RWPE2 (cell line): Measurements from ENCODE around the gene RPS6KA4.

ENCODE experiments used
- ATAC-seq: fragments of 200-7000 bp; cut with Tn5 transposase; 3 replicates; pipeline ENCODE4 v1.9.1; 2021; ENCODE audit warnings: low read depth
- DNase-seq: peaks from one replicate; pipeline ENCODE4 v3.0.0-alpha.2; 2020; ENCODE audit warnings: low spot score
- H3K27ac ChIP-seq: fragments of 450-650 bp; 2 replicates; pipeline ENCODE4 v1.5.1; 2017; ENCODE audit warnings: mild to moderate bottlenecking; ENCODE audit not compliant: poor library complexity, severe bottlenecking
- H3K27me3 ChIP-seq: fragments of 250-450 bp; sonication (Bioruptor Pico); 2 replicates; pipeline ENCODE4 v1.5.1; 2021; ENCODE audit warnings: mild to moderate bottlenecking, moderate library complexity; ENCODE audit not compliant: insufficient read depth, poor library complexity, severe bottlenecking
- H3K36me3 ChIP-seq: fragments of 250-450 bp; sonication (Bioruptor Pico); 2 replicates; pipeline ENCODE4 v1.5.1; 2020; ENCODE audit warnings: low read depth, mild to moderate bottlenecking, moderate library complexity
- H3K4me1 ChIP-seq: fragments of 250-450 bp; sonication (Bioruptor Pico); 2 replicates; pipeline ENCODE4 v1.5.1; 2021; ENCODE audit warnings: mild to moderate bottlenecking, moderate library complexity; ENCODE audit not compliant: insufficient read depth, poor library complexity, severe bottlenecking
- H3K4me3 ChIP-seq: fragments of 250-450 bp; sonication (Bioruptor Pico); 2 replicates; pipeline ENCODE4 v1.5.1; 2021; ENCODE audit warnings: mild to moderate bottlenecking, moderate library complexity; ENCODE audit not compliant: severe bottlenecking
- H3K9me3 ChIP-seq: fragments of 250-450 bp; sonication (Bioruptor Pico); 2 replicates; pipeline ENCODE4 v1.5.1; 2021; ENCODE audit warnings: mild to moderate bottlenecking, moderate library complexity; ENCODE audit not compliant: severe bottlenecking
- TF ChIP-seq, protein P1 (sequence below): fragments of 450-650 bp; IDR thresholded peaks from one replicate; pipeline ENCODE4 v1.5.1; 2017; ENCODE audit warnings: mild to moderate bottlenecking, moderate library complexity; ENCODE audit not compliant: poor library complexity, severe bottlenecking

Gene RPS6KA4

DNA sequence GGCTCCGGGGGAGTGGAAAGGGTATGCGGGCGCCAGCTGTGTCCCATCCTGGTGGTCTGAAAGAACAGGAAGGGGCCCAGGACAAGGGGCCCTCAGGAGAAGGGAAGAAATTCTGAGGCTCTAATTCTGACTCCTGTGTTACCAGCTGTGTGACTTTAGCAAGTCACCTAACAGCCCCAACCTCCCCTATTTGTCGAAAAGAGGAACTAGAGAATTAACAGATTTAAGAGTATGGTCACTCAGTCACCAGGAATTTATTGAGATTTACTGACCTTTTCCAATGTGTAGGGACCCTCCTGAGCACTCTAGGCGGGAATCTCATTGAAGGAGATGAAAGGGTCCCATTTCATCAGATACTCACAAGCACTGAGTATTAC lies 14.6 kb downstream of the RPS6KA4 start:
- peaks cover 22% of the 10 kb centered on the region for H3K36me3 ChIP-seq
- no peaks in the 10 kb centered on the region for H3K27me3 ChIP-seq
- no peak overlapping the region for H3K4me3 ChIP-seq
- TF ChIP-seq, protein P1, sequence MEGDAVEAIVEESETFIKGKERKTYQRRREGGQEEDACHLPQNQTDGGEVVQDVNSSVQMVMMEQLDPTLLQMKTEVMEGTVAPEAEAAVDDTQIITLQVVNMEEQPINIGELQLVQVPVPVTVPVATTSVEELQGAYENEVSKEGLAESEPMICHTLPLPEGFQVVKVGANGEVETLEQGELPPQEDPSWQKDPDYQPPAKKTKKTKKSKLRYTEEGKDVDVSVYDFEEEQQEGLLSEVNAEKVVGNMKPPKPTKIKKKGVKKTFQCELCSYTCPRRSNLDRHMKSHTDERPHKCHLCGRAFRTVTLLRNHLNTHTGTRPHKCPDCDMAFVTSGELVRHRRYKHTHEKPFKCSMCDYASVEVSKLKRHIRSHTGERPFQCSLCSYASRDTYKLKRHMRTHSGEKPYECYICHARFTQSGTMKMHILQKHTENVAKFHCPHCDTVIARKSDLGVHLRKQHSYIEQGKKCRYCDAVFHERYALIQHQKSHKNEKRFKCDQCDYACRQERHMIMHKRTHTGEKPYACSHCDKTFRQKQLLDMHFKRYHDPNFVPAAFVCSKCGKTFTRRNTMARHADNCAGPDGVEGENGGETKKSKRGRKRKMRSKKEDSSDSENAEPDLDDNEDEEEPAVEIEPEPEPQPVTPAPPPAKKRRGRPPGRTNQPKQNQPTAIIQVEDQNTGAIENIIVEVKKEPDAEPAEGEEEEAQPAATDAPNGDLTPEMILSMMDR: no peak
- DNase-seq: no peak
- no peak overlapping the region for H3K27ac ChIP-seq
- H3K9me3 ChIP-seq: no peaks in the 10 kb centered on the region
- H3K4me1 ChIP-seq: no peaks in the 10 kb centered on the region
- no peak for ATAC-seq

DNA sequence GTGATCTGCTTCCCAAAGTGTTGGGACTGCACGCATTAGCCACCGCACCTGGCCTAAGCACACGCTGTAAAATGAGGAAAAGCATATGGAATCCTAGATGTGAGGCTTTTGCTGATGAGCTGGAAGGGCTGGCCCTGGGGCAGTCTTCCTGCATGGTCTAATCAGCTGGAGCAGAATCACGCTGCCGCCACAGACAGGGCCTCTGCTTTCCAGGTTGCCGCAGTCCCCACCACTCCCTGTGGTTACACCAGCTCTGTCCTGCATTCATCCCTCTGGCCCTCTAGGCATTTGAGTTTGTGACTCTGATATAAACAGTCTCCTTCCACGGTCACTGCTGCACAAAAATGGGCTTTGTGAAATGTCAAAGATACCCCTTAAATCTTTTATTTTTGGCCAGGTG lies 17.1 kb downstream of the RPS6KA4 start:
- Histone ChIP-seq H3K4me3 (no peak overlapping the region), H3K27me3 (no peaks in the 10 kb centered on the region), H3K9me3 (no peaks in the 10 kb centered on the region), H3K4me1 (no peaks in the 10 kb centered on the region), H3K36me3 (no peaks in the 10 kb centered on the region), H3K27ac (no peak overlapping the region)
- DNase-seq (no peak), ATAC-seq (no peak)
- TF ChIP-seq, protein P1: no peak

DNA sequence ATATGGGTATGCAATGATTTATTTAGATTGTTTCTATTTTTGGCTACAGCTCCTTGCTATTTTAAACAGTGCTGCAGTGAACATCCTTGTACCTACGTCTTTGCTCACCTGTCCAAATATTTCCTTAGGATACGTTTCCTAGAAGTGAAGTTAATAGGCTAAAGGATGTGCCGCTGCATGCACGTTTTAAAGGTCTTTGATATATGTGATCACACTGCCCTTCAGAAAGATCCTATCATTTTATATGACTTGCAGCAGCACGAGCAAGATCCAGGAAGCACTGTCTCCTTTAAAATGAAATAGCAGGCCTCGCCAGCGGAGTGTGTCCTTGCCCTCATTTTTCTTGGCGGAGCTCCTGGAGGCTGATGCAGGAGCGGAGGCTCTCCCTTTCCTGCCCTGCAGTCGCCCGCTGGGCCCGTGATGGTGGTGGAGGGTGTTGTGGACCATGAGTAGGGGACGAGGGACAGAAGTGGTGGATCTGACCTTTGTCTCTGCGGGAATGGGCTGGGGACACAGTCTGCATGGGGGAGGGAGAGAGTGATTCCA lies 19.4 kb downstream of the RPS6KA4 start:
- Histone ChIP-seq H3K27me3 (no peaks in the 10 kb centered on the region), H3K4me1 (no peaks in the 10 kb centered on the region), H3K27ac (no peak overlapping the region), H3K9me3 (no peaks in the 10 kb centered on the region), H3K4me3 (no peak overlapping the region), H3K36me3 (no peaks in the 10 kb centered on the region)
- DNase-seq (no peak), ATAC-seq (no peak)
- TF ChIP-seq, protein P1: no peak

DNA sequence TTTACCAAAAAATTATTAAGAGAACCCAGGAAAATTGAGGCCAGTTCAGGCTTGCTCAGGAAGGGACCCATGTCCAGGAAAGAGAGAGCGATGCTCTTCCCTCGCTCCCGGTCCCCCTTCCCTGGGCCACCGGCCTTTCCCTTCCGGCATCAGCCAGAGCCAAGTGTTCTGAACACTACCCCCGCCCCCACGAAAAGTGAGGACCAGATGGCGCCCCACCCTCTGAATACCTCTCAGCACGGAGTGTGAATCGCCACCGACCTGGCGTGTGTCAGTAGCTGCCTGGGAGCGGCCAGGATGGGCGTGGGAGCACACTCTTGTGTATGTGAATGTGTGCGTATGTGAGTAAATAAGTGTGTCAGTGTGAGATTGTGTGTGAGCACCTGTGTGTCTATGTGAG lies 20.2 kb downstream of the RPS6KA4 start:
- no peak for ATAC-seq
- no peaks in the 10 kb centered on the region for H3K36me3 ChIP-seq
- no peak for DNase-seq
- TF ChIP-seq, protein P1: no peak
- no peaks in the 10 kb centered on the region for H3K9me3 ChIP-seq
- no peak overlapping the region for H3K27ac ChIP-seq
- no peak overlapping the region for H3K4me3 ChIP-seq
- H3K4me1 ChIP-seq: no peaks in the 10 kb centered on the region
- no peaks in the 10 kb centered on the region for H3K27me3 ChIP-seq

DNA sequence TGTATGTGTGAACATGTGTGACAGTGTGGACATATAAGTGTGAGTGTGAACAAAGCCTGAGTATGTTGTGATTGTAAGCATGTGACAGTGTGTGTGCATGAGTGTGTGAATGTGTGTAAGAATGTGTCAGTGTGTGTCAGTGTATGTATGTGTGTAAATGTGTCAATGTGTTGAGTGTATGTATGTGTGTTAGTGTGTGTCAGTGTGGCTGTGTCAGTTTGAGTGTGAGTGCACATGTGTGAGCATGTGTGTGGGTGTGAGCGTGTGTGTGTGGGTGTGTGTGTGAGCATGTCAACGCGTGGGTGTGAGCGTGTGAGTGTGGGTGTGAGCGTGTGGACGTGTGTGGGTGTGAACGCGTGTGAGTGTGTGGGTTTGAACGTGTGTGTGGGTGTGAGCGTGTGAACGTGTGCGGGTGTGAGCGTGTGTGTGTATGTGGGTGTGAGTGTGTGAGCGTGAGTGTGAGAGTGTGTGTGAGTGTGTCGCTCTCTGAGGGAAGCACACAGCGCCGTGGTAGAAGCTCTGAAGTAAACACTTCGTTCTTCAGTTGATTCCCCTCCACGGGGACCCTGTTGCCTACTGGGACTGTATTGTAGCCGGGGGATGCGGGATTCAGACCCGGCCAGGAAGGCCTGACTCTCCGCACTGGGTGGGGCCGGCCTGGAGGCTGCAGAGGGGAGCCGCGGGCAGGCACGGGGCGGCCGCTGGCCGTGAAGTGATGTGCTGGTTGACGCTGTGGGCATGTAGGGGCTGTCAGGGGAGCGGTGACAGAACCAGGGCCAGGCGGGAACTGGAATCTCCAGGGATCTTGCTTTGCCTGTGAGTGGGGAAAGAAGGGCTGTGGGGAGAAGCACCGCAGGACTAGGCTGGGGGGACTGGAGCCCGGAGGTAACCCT lies 21.1 kb downstream of the RPS6KA4 start:
- H3K4me3 ChIP-seq: no peak overlapping the region
- H3K4me1 ChIP-seq: no peaks in the 10 kb centered on the region
- no peaks in the 10 kb centered on the region for H3K36me3 ChIP-seq
- no peak overlapping the region for H3K27ac ChIP-seq
- TF ChIP-seq, protein P1: no peak
- no peak for ATAC-seq
- no peak for DNase-seq
- no peaks in the 10 kb centered on the region for H3K27me3 ChIP-seq
- H3K9me3 ChIP-seq: no peaks in the 10 kb centered on the region
